Transverse colon (tissue), 3 donors: ENCODE results near the gene UCKL1.

Source experiments
- POLR2A ChIP-seq: fragments of 450-650 bp; IDR thresholded peaks from one replicate; pipeline ENCODE4 v1.6.1; 2016; ENCODE audit warnings: antibody characterized with exemption, mild to moderate bottlenecking, moderate library complexity
- TF ChIP-seq, protein P1 (sequence below), 5 experiments: fragments of 200-600 bp in 3 of 5; fragments of 450-650 bp in 2 of 5; sonication (generic) in 3 of 5; IDR thresholded peaks; 1 replicate in 2 of 5; 2 replicates in 3 of 5; pipeline ENCODE4 v1.5.1; 2016 to 2017; ENCODE audit warnings: antibody characterized with exemption in 5 of 5, inconsistent platforms in 3 of 5, mild to moderate bottlenecking in 2 of 5, moderate library complexity in 1 of 5

DNA sequence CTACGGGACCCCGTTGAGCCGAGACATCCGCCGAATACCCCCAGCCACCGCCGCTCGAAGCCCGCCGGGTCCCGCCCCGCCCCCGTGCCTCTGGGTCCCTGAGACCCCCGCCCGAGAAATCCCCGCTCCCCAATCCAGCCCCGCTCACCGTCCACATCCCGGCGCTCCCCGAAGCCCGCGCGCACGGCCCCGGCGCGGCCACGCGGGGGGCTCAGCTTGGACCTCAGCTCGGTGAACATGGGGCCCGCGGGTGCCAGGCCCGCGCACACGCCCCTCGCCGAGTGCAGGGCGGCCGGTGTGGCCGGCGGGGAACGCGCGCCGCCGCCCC is 23.0 kb upstream of the UCKL1 start:
- TF ChIP-seq, protein P1, sequence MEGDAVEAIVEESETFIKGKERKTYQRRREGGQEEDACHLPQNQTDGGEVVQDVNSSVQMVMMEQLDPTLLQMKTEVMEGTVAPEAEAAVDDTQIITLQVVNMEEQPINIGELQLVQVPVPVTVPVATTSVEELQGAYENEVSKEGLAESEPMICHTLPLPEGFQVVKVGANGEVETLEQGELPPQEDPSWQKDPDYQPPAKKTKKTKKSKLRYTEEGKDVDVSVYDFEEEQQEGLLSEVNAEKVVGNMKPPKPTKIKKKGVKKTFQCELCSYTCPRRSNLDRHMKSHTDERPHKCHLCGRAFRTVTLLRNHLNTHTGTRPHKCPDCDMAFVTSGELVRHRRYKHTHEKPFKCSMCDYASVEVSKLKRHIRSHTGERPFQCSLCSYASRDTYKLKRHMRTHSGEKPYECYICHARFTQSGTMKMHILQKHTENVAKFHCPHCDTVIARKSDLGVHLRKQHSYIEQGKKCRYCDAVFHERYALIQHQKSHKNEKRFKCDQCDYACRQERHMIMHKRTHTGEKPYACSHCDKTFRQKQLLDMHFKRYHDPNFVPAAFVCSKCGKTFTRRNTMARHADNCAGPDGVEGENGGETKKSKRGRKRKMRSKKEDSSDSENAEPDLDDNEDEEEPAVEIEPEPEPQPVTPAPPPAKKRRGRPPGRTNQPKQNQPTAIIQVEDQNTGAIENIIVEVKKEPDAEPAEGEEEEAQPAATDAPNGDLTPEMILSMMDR (IDR thresholded peaks at IDR 0.05): no peak
- no peak for TF ChIP-seq POLR2A
